Erythroblast (primary cell): ENCODE results near the gene CDC42BPB.

Source experiments
- GATA1 ChIP-seq: IDR thresholded peaks from 2 replicates; pipeline ENCODE4 v1.6.1; 2011; ENCODE audit warnings: low read depth, mild to moderate bottlenecking, control low read depth, low read length, moderate library complexity
- POLR2A ChIP-seq: IDR thresholded peaks from 2 replicates; pipeline ENCODE4 v1.6.1; 2011; ENCODE audit warnings: mild to moderate bottlenecking, low read length

- TF ChIP-seq POLR2A (no peak), GATA1 (no peak)
Measured at GRCh38 chr14:102917056-102917385, 140.3 kb downstream of the CDC42BPB start.
